ENCODE results near the gene MDP1. TPM values are rescaled to one million over a fixed set of nuclear protein-coding genes. Genes with fewer than 3 reads are reported as not detected.
"Not testable (repeated sequence)": the region's sequence is repeated elsewhere in the genome, so short reads cannot be mapped to it uniquely, and the experiment has no call there.

MDP1 gene
- total RNA-seq, 4 donors from 2014 or later, result 11.1 to 17.5 (median 14.4) TPM

GRCh38 chr14:24231263-24232120 lies 15.6 kb upstream of the MDP1 start:
- no peaks in the 10 kb centered on the region for H3K27me3 ChIP-seq
- intact Hi-C loops (cut with DNase I), result no loop called here
- DNase-seq (ENCODE audit: extremely low spot score), result no peak
- H3K9me3 ChIP-seq, result no peaks in the 10 kb centered on the region
- peaks cover 30 to 49% (median 37%) of the 10 kb centered on the region in 4 donors for H3K4me1 ChIP-seq
- TF ChIP-seq EP300 (IDR thresholded peaks at IDR 0.05) (no peak), POLR2AphosphoS5 (IDR thresholded peaks at IDR 0.05) (no peak), POLR2A (IDR thresholded peaks at IDR 0.05; ENCODE audit: low read depth) (no peak), CTCF (IDR thresholded peaks at IDR 0.05) (no peak)
- peak overlapping the region; percentile 86 to 94 (median 92) for H3K27ac ChIP-seq (replicated peaks in 1 of 4)
- peaks cover 10 to 40% (median 24%) of the 10 kb centered on the region in 4 donors for H3K36me3 ChIP-seq
- WGBS, result 13% methylated on average over 20 of the region's 23 CpGs
- peak overlapping the region; percentile 89 to 97 (median 92) for H3K4me3 ChIP-seq

- no peak overlapping the region for H3K4me3 ChIP-seq
- no peaks in the 10 kb centered on the region for H3K9me3 ChIP-seq
- H3K4me1 ChIP-seq, result peaks cover 24 to 42% (median 32%) of the 10 kb centered on the region in 4 donors
- no peaks in the 10 kb centered on the region for H3K27me3 ChIP-seq
- peaks cover 0 to 19% (median 13%) of the 10 kb centered on the region in 4 donors for H3K36me3 ChIP-seq
- intact Hi-C loops (cut with DNase I), result no loop called here
- 96% methylated on average over 1 of the region's 1 CpG for WGBS
- TF ChIP-seq CTCF (IDR thresholded peaks at IDR 0.05) (no peak), POLR2A (IDR thresholded peaks at IDR 0.05; ENCODE audit: low read depth) (no peak), EP300 (IDR thresholded peaks at IDR 0.05) (no peak), POLR2AphosphoS5 (IDR thresholded peaks at IDR 0.05) (no peak)
- no peak for DNase-seq (ENCODE audit: extremely low spot score)
- H3K27ac ChIP-seq (replicated peaks in 1 of 4), result no peak overlapping the region
These were observed 13.0 kb upstream of the MDP1 start for GRCh38 chr14:24228902-24229301.

GRCh38 chr14:24226473-24226872 lies 10.6 kb upstream of the MDP1 start:
- H3K36me3 ChIP-seq, result peaks cover 0 to 19% (median 13%) of the 10 kb centered on the region in 4 donors
- no peaks in the 10 kb centered on the region for H3K9me3 ChIP-seq
- no peak overlapping the region for H3K4me3 ChIP-seq
- peaks cover 14 to 28% (median 18%) of the 10 kb centered on the region in 4 donors for H3K4me1 ChIP-seq
- 80% methylated on average over 1 of the region's 1 CpG for WGBS
- H3K27ac ChIP-seq (replicated peaks in 1 of 4), result no peak overlapping the region
- TF ChIP-seq POLR2A (IDR thresholded peaks at IDR 0.05; ENCODE audit: low read depth) (no peak), CTCF (IDR thresholded peaks at IDR 0.05) (no peak), POLR2AphosphoS5 (IDR thresholded peaks at IDR 0.05) (no peak), EP300 (IDR thresholded peaks at IDR 0.05) (no peak)
- DNase-seq (ENCODE audit: extremely low spot score), result no peak
- intact Hi-C loops (cut with DNase I), result no loop called here
- H3K27me3 ChIP-seq, result no peaks in the 10 kb centered on the region

- H3K27ac ChIP-seq (replicated peaks in 1 of 4), result peak overlapping the region in 2 of 4 donors; percentile 17 to 39
- no peaks in the 10 kb centered on the region for H3K9me3 ChIP-seq
- intact Hi-C loops (cut with DNase I), result no loop called here
- 87% methylated on average over 7 of the region's 7 CpGs for WGBS
- H3K4me3 ChIP-seq, result no peak overlapping the region
- peaks cover 4 to 18% (median 7%) of the 10 kb centered on the region in 4 donors for H3K4me1 ChIP-seq
- H3K27me3 ChIP-seq, result no peaks in the 10 kb centered on the region
- no peak for DNase-seq (ENCODE audit: extremely low spot score)
- TF ChIP-seq CTCF (IDR thresholded peaks at IDR 0.05) (no peak), POLR2AphosphoS5 (IDR thresholded peaks at IDR 0.05) (no peak), POLR2A (IDR thresholded peaks at IDR 0.05; ENCODE audit: low read depth) (no peak), EP300 (IDR thresholded peaks at IDR 0.05) (no peak)
- H3K36me3 ChIP-seq, result peaks cover 0 to 19% (median 13%) of the 10 kb centered on the region in 4 donors
These were observed 8.8 kb upstream of the MDP1 start for GRCh38 chr14:24224618-24225071.

- Histone ChIP-seq H3K4me1 (peaks cover 4 to 18% (median 5%) of the 10 kb centered on the region in 4 donors), H3K36me3 (peaks cover 0 to 19% (median 13%) of the 10 kb centered on the region in 4 donors)
- H3K27ac ChIP-seq (replicated peaks in 1 of 4); intact Hi-C loops (cut with DNase I); H3K27me3 ChIP-seq; H3K9me3 ChIP-seq; H3K4me3 ChIP-seq; DNase-seq (ENCODE audit: extremely low spot score): not testable (repeated sequence)
- 97% methylated on average over 4 of the region's 4 CpGs for WGBS
These were observed 7.1 kb upstream of the MDP1 start for GRCh38 chr14:24222987-24223386.
